Stimulated activated CD8-positive, alpha-beta memory T cell treated with anti-CD3 and anti-CD28 coated beads, Interleukin-4, amount 100 ng/mL, for 24 hours (primary cell): ENCODE data around the gene SUCLG2.

Experiments
- DNase-seq: peaks from one replicate; pipeline ENCODE4 v3.0.0-alpha.2; 2020; ENCODE audit warnings: low read depth

SUCLG2 gene

GRCh38 chr3:67509471-67510075, 144.8 kb downstream of the SUCLG2 start:
- no peak for DNase-seq

DNA sequence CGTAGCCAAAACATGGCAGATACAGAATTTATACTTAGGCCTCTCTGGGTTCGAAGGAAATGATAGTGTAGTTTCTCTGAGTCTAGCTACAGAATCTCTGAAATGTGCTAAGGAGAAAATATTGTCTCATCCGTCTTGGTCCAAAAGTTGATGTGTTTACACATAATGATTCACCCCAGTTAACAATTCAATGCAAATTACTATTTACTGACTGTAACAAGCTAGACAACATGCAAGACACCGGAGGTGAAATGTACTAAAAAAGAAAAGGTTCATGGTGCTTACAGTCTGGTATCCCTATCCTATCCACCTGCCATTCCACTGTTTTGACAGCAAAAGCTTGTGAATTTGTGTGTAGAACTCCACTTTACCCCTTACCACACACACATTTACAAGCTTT, 146.8 kb downstream of the SUCLG2 start:
- no peak for DNase-seq

GRCh38 chr3:67500709-67501108, 153.7 kb downstream of the SUCLG2 start:
- no peak for DNase-seq

DNA sequence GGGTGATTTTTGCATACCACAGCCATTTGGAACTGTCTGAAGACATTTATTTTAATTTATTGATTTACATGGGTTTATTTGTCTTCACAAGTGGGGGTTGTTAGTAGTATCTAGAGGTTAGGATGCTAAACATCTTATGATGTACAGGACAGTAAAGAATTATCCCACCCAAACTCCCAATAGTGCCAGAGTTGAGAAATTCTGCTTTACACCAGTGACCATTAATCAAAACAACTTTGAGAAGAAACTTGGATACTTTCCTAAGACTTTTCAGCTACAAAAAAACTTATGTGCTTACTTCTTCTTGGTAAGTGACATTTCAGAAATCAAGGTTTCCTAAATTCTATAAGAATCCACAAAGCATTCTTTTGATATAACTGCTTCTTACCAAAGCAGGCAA, 156.7 kb downstream of the SUCLG2 start:
- DNase-seq = no peak

DNA sequence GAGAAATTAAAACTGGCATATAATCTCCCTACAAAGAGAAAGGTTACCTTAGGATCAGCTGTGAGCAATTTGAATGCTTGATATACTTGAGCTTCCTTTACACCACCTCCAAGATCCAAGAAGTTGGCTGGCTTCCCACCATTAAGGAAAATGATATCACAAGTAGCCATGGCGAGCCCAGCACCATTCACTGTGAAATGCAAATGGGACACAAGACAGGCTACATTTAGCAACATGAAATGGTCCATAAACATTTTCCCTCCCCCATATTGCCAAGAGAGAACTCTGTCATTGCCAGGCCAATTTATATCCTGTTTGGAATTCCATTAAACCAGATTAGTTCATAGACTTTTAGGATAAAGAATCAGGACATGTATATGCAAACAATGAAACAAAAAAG, 158.7 kb downstream of the SUCLG2 start:
- no peak for DNase-seq

- DNase-seq = no peak
Measured at GRCh38 chr3:67493808-67494207, 160.6 kb downstream of the SUCLG2 start.

DNA sequence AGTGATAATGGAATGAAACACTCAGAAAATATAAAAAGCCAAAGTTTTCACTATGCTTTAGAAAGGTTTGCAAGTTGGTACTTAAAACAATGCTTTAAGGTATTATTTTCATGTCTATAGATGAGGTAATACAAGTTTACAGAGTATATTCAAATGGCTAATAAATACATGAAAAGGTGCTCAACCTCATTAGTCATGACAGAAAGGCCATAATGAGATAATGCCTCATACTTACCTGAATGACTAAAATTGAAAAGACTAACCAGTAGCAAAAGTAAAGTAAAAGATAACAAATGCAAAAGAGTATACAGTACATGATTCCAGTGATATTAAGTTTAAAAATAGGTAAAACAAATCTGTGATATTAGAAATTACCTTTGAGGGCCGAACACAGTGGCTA, 163.8 kb downstream of the SUCLG2 start:
- no peak for DNase-seq

GRCh38 chr3:67489816-67490215, 164.6 kb downstream of the SUCLG2 start:
- no peak for DNase-seq

DNA sequence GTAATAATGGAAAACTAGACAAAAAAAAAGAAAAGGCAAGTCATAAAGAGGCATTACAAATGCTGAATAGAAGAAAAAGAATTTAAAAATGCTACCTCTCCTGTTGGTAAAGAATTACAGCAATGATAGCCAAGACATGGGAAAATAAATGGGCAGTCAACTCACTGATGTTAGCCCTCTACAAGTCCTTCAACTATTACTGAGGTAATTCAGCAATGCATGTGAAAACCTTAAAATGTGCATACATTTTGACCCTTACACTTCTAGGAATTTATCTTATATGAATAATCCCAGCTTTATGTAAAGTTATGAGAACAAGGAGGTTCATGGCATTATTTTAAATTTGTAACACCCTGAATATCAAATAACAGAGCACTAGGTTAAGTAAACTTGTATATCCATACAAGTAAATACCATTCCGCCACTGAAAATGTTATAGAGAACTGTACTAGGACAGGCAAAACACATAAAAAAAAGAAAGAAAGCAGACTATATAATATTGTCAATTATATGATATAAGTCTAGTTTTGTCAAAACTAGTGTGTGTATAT, 166.8 kb downstream of the SUCLG2 start:
- no peak for DNase-seq

DNA sequence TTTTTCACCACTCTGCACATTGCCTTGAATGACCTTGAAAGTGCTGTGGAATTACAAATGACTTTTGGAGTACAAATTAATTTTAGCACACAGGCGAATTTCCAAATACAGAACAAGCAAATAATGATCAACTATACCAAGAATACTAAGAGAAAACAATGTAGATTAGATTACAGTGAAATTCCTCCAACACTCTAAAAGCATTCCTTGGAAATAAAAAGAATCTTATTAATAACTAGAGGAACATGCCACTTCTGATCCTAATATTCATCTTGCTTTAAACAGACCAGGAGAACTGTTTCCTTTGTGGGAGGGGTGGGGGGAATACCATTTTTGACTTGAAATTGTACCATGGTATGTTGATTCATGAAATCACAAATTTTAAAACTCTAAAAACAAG, 167.5 kb downstream of the SUCLG2 start:
- DNase-seq = no peak

DNA sequence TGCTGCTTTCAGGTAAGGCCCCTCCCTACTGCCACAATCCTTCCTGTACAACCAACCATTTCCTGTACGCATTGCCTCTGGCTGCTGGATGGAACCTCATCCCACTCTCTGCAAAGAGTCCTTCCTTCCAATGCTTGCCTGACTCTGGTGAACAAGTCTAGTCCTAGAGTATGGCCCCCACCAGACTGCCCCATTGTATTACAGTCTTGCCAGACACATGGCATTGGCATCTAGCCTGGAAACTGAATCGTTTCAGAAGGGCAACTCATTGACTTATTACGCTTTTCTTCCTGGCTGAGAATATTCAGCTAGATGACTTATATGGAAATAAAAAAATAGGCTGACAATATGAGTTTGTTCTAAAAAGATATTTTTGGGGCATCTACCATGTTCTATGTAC, 170.3 kb downstream of the SUCLG2 start:
- DNase-seq = no peak

GRCh38 chr3:67481126-67481525, 173.3 kb downstream of the SUCLG2 start:
- no peak for DNase-seq

GRCh38 chr3:67478423-67478822, 176.0 kb downstream of the SUCLG2 start:
- DNase-seq = no peak

- DNase-seq = no peak
Measured at GRCh38 chr3:67474311-67474710, 180.1 kb downstream of the SUCLG2 start.

DNA sequence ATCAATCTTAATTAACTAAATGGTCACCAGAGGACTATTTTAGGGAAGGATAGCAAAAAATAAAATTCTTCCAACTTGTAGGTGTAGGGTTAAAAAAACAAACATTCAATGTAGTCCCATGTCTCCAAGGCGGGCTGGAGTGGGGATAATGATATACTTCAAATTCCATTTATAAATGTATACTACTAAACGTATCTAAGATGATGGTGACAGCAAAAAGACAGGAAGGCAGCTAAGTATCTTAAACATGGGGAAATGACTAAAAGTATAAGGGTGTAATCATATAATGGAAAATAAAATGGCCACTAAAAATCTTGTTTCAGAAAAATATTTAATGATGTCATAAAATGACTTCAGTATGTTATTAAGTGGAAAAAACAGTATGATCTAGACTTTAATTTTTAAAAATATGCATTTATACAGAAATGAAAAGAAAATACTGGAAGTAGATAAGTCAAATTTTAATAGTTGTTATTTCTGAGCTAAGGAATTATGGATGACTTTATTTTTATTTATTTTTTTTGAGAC, 181.7 kb downstream of the SUCLG2 start:
- no peak for DNase-seq

- no peak for DNase-seq
Measured at GRCh38 chr3:67470207-67470606, 184.2 kb downstream of the SUCLG2 start.

GRCh38 chr3:67468511-67468910, 185.9 kb downstream of the SUCLG2 start:
- DNase-seq = no peak

DNA sequence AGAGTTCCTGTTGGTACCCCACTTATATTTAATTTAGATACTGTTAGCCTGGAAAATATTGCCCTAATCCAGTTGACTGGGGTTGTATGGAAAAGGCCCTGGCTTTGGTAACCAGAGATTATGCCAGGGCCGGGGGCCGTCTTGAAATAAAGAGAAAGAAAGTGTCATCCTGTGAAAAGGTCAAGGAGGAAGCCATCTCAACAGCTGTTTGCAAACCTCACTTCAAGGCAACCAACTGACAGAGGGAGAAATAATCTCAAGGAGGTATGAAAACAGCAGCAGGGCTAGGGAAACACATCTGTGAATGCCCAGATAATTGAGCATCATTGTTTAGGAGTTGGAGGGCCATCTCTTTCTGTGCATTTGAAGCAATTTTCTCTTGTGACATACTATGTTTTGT, 190.8 kb downstream of the SUCLG2 start:
- DNase-seq = no peak

GRCh38 chr3:67462187-67462586, 192.2 kb downstream of the SUCLG2 start:
- DNase-seq = no peak

- DNase-seq = no peak
Measured at GRCh38 chr3:67461667-67462142, 192.7 kb downstream of the SUCLG2 start.

GRCh38 chr3:67460841-67461510, 193.4 kb downstream of the SUCLG2 start:
- no peak for DNase-seq

- no peak for DNase-seq
Measured at GRCh38 chr3:67459796-67460195, 194.6 kb downstream of the SUCLG2 start.

DNA sequence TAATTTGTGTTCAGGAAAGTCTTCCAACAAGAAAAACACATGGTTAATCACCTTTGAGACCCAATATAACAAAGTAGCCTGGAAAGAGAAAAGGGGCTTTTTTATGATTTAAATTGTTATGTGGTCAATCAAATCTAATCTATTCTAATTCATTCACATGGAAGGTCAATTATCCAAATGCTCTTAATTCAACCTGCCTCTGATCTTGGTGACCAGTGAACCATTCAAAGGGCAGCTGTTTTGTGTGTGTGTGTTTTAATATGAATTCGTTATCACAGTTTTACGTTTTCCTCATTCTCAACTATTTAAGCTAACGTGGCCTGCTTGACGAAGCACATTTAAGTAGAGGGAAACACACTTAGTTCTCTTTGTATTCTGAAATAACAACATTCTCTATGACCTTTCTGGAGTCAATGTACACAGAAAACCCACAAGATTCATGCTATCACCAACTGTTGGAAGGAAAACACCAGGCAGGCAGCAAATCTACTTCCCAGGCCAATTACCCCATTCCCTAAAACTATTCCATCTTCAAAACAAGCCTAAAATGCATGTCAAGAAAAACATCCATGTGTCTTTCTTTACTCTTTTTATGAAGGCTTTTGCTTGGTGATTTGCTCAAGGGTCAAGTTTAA, 195.4 kb downstream of the SUCLG2 start:
- DNase-seq = no peak
